Measurements from ENCODE around the gene SMARCD1.

SMARCD1 gene

DNA sequence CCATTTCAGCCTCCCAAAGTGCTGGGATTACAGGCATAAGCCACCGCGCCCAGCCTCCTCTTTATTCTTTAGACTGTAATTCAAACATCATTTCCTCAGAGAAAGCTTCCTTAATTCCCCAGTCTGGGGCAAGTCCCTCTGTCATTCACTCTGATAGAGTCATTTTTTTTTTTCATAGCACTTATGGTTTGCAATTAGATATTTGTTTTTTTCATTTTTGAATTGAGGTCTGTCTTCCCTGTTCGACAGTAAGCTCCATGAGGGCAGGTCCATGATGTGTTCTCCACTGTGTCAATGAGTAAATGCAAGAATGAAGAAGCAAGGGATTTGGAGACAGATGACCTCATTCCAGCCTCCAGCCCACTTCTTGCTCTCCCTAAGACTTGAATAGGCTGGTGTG, 15.6 kb upstream of the SMARCD1 start:
- Histone ChIP-seq H3K9ac (ENCODE audit: low read depth, low read length) (no peak overlapping the region), H3K36me3 (ENCODE audit: insufficient read depth, low read length) (no peaks in the 10 kb centered on the region), H3K4me3 (ENCODE audit: low read length) (no peak overlapping the region), H3K9me3 (replicated peaks; ENCODE audit: low read length) (no peaks in the 10 kb centered on the region), H3K4me2 (ENCODE audit: low read length) (no peak overlapping the region), H3K27me3 (ENCODE audit: control insufficient read depth, insufficient read depth, low read length) (peaks cover 2% of the 10 kb centered on the region), H3K4me1 (ENCODE audit: control insufficient read depth, insufficient read depth, low read length) (peaks cover 18% of the 10 kb centered on the region)

- no peaks in the 10 kb centered on the region for H3K27me3 ChIP-seq (ENCODE audit: control insufficient read depth, insufficient read depth, low read length)
- peaks cover 21% of the 10 kb centered on the region for H3K4me1 ChIP-seq (ENCODE audit: control insufficient read depth, insufficient read depth, low read length)
- H3K4me3 ChIP-seq (ENCODE audit: low read length) = no peak overlapping the region
- peak overlapping the region; percentile 11 for H3K9ac ChIP-seq (ENCODE audit: low read depth, low read length)
- peak overlapping the region; percentile 45 for H3K4me2 ChIP-seq (ENCODE audit: low read length)
- no peaks in the 10 kb centered on the region for H3K9me3 ChIP-seq (replicated peaks; ENCODE audit: low read length)
- H3K36me3 ChIP-seq (ENCODE audit: insufficient read depth, low read length) = no peaks in the 10 kb centered on the region
Measured at GRCh38 chr12:50070314-50071060, 14.7 kb upstream of the SMARCD1 start.

DNA sequence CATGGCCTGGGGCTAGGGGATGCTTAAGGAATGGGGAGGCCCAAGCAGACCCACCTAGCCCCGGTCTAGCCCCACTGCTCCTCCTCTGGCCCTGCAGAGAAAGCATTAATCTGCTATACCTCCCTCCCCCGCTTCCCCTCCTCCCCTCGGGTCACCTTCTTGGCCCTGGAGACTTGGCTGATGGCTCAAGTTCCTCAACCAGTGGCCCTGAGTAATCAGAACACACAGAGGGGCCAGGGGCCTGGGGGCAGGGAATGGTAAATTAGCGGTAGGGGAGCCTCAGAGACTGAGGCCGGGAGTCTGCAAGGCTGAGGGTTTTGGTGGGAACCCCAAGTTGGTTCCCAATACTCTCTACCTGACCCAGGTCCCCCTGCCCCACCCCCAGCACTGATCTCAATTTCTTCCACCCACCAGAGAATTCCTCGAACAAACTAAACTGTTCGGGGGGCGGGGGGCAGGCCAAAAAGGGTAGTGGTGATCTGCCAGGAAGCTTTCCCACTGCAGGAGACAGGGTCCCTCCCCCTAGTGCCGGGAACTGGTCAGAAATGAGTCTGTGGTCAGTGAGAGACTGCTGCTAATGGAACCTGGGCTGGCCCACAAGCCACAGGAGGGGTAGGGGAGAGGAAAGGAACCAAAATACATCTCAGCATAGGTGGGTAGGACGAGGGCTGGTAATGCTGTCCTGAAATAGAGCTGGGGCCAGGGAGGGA, 12.8 kb upstream of the SMARCD1 start:
- Histone ChIP-seq H3K36me3 (ENCODE audit: insufficient read depth, low read length) (no peaks in the 10 kb centered on the region), H3K4me1 (ENCODE audit: control insufficient read depth, insufficient read depth, low read length) (peaks cover 13% of the 10 kb centered on the region), H3K27me3 (ENCODE audit: control insufficient read depth, insufficient read depth, low read length) (no peaks in the 10 kb centered on the region), H3K4me2 (ENCODE audit: low read length) (no peak overlapping the region), H3K9me3 (replicated peaks; ENCODE audit: low read length) (no peaks in the 10 kb centered on the region), H3K4me3 (ENCODE audit: low read length) (no peak overlapping the region), H3K9ac (ENCODE audit: low read depth, low read length) (no peak overlapping the region)

GRCh38 chr12:50073206-50073605, 11.9 kb upstream of the SMARCD1 start:
- Histone ChIP-seq H3K4me1 (ENCODE audit: control insufficient read depth, insufficient read depth, low read length) (peaks cover 13% of the 10 kb centered on the region), H3K9me3 (replicated peaks; ENCODE audit: low read length) (no peaks in the 10 kb centered on the region), H3K4me2 (ENCODE audit: low read length) (no peak overlapping the region), H3K27me3 (ENCODE audit: control insufficient read depth, insufficient read depth, low read length) (no peaks in the 10 kb centered on the region), H3K9ac (ENCODE audit: low read depth, low read length) (no peak overlapping the region), H3K4me3 (ENCODE audit: low read length) (no peak overlapping the region), H3K36me3 (ENCODE audit: insufficient read depth, low read length) (no peaks in the 10 kb centered on the region)

DNA sequence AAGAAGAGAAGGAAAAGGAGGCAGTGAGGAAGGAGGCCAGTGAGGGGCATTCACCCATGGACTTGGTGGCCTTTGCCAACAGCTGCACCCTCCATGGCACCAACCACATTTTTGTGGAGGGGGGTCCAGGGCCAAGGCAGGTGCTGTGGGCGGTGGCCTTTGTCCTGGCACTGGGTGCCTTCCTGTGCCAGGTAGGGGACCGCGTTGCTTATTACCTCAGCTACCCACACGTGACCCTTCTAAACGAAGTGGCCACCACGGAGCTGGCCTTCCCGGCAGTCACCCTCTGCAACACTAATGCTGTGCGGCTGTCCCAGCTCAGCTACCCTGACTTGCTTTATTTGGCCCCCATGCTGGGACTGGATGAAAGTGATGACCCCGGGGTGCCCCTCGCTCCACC, 11.4 kb upstream of the SMARCD1 start:
- Histone ChIP-seq H3K4me2 (ENCODE audit: low read length) (no peak overlapping the region), H3K27me3 (ENCODE audit: control insufficient read depth, insufficient read depth, low read length) (no peaks in the 10 kb centered on the region), H3K4me3 (ENCODE audit: low read length) (no peak overlapping the region), H3K9me3 (replicated peaks; ENCODE audit: low read length) (no peaks in the 10 kb centered on the region), H3K36me3 (ENCODE audit: insufficient read depth, low read length) (no peaks in the 10 kb centered on the region), H3K4me1 (ENCODE audit: control insufficient read depth, insufficient read depth, low read length) (peaks cover 13% of the 10 kb centered on the region), H3K9ac (ENCODE audit: low read depth, low read length) (no peak overlapping the region)

- Histone ChIP-seq H3K4me3 (ENCODE audit: low read length) (no peak overlapping the region), H3K36me3 (ENCODE audit: insufficient read depth, low read length) (no peaks in the 10 kb centered on the region), H3K27me3 (ENCODE audit: control insufficient read depth, insufficient read depth, low read length) (no peaks in the 10 kb centered on the region), H3K4me2 (ENCODE audit: low read length) (no peak overlapping the region), H3K9me3 (replicated peaks; ENCODE audit: low read length) (no peaks in the 10 kb centered on the region), H3K4me1 (ENCODE audit: control insufficient read depth, insufficient read depth, low read length) (peaks cover 13% of the 10 kb centered on the region), H3K9ac (ENCODE audit: low read depth, low read length) (no peak overlapping the region)
Measured at GRCh38 chr12:50074936-50075807, 10.0 kb upstream of the SMARCD1 start.

- peaks cover 8% of the 10 kb centered on the region for H3K4me1 ChIP-seq (ENCODE audit: control insufficient read depth, insufficient read depth, low read length)
- H3K36me3 ChIP-seq (ENCODE audit: insufficient read depth, low read length) = no peaks in the 10 kb centered on the region
- no peak overlapping the region for H3K4me2 ChIP-seq (ENCODE audit: low read length)
- no peaks in the 10 kb centered on the region for H3K27me3 ChIP-seq (ENCODE audit: control insufficient read depth, insufficient read depth, low read length)
- no peaks in the 10 kb centered on the region for H3K9me3 ChIP-seq (replicated peaks; ENCODE audit: low read length)
- no peak overlapping the region for H3K4me3 ChIP-seq (ENCODE audit: low read length)
- H3K9ac ChIP-seq (ENCODE audit: low read depth, low read length) = no peak overlapping the region
Measured at GRCh38 chr12:50075808-50076170, 9.4 kb upstream of the SMARCD1 start.

- no peak overlapping the region for H3K9ac ChIP-seq (ENCODE audit: low read depth, low read length)
- no peaks in the 10 kb centered on the region for H3K27me3 ChIP-seq (ENCODE audit: control insufficient read depth, insufficient read depth, low read length)
- H3K4me2 ChIP-seq (ENCODE audit: low read length) = no peak overlapping the region
- no peaks in the 10 kb centered on the region for H3K36me3 ChIP-seq (ENCODE audit: insufficient read depth, low read length)
- H3K4me1 ChIP-seq (ENCODE audit: control insufficient read depth, insufficient read depth, low read length) = peaks cover 5% of the 10 kb centered on the region
- no peaks in the 10 kb centered on the region for H3K9me3 ChIP-seq (replicated peaks; ENCODE audit: low read length)
- no peak overlapping the region for H3K4me3 ChIP-seq (ENCODE audit: low read length)
Measured at GRCh38 chr12:50077099-50077498, 8.0 kb upstream of the SMARCD1 start.

DNA sequence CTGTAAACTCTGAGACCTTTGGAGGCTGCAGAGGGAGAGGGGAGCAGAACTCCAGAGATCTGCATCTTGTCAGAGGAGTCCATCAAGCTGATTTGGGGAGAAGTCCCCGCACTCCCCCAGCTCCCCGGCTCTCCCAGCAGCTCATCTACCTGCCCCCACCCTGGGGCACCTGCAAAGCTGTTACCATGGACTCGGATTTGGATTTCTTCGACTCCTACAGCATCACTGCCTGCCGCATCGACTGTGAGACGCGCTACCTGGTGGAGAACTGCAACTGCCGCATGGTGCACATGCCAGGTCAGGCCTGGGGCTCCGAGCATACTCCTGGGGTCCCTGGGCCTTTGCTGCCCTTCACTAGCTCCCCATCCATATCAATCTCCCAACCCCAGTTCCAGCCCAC, 6.9 kb upstream of the SMARCD1 start:
- Histone ChIP-seq H3K4me1 (ENCODE audit: control insufficient read depth, insufficient read depth, low read length) (peaks cover 5% of the 10 kb centered on the region), H3K4me2 (ENCODE audit: low read length) (no peak overlapping the region)

DNA sequence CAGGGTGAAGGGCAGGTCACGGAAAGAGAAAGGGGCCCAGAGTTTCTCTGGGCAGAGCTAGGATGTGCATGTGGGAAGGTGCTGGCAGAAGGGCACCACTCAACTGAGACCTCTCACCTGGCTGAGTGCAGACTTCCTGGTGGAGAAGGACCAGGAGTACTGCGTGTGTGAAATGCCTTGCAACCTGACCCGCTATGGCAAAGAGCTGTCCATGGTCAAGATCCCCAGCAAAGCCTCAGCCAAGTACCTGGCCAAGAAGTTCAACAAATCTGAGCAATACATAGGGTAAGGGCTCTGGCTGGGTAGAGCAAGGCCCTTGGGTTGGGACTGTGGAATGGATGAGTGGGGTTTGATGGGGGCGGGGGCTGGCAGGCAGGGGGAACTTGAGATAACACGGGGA, 5.4 kb upstream of the SMARCD1 start:
- Histone ChIP-seq H3K4me2 (ENCODE audit: low read length) (no peak overlapping the region), H3K36me3 (ENCODE audit: insufficient read depth, low read length) (no peaks in the 10 kb centered on the region), H3K4me1 (ENCODE audit: control insufficient read depth, insufficient read depth, low read length) (peaks cover 5% of the 10 kb centered on the region), H3K4me3 (ENCODE audit: low read length) (no peak overlapping the region), H3K27me3 (ENCODE audit: control insufficient read depth, insufficient read depth, low read length) (no peaks in the 10 kb centered on the region), H3K9me3 (replicated peaks; ENCODE audit: low read length) (no peaks in the 10 kb centered on the region), H3K9ac (ENCODE audit: low read depth, low read length) (no peak overlapping the region)

More for the DNA sequence above, 6.9 kb upstream of the SMARCD1 start:
- Histone ChIP-seq H3K36me3 (ENCODE audit: insufficient read depth, low read length) (no peaks in the 10 kb centered on the region), H3K4me3 (ENCODE audit: low read length) (no peak overlapping the region), H3K27me3 (ENCODE audit: control insufficient read depth, insufficient read depth, low read length) (no peaks in the 10 kb centered on the region), H3K9me3 (replicated peaks; ENCODE audit: low read length) (no peaks in the 10 kb centered on the region), H3K9ac (ENCODE audit: low read depth, low read length) (no peak overlapping the region)

DNA sequence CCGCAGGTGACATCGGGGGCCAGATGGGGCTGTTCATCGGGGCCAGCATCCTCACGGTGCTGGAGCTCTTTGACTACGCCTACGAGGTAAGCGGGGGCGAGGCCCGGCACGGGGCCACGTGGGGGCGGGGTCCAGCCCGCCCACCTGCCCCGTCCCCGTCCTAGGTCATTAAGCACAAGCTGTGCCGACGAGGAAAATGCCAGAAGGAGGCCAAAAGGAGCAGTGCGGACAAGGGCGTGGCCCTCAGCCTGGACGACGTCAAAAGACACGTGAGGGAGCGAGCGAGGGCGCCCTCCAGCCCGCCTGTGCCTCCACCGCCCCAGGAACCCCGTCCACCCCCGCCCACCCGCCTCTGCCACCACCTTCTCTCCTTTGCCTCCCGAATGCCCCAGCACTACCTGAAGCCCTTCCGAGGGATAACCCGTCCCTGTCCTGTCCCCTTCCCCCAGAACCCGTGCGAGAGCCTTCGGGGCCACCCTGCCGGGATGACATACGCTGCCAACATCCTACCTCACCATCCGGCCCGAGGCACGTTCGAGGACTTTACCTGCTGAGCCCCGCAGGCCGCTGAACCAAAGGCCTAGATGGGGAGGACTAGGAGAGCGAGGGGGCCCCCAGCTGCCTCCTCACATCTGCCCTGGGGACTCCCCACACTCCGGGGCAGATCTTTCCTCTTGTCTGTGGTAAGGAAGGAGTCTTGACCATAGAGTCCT, 3.9 kb upstream of the SMARCD1 start:
- no peak overlapping the region for H3K4me2 ChIP-seq (ENCODE audit: low read length)
- H3K36me3 ChIP-seq (ENCODE audit: insufficient read depth, low read length) = no peaks in the 10 kb centered on the region
- H3K9me3 ChIP-seq (replicated peaks; ENCODE audit: low read length) = no peaks in the 10 kb centered on the region
- H3K4me1 ChIP-seq (ENCODE audit: control insufficient read depth, insufficient read depth, low read length) = peaks cover 4% of the 10 kb centered on the region
- no peak overlapping the region for H3K4me3 ChIP-seq (ENCODE audit: low read length)
- H3K27me3 ChIP-seq (ENCODE audit: control insufficient read depth, insufficient read depth, low read length) = no peaks in the 10 kb centered on the region
- no peak overlapping the region for H3K9ac ChIP-seq (ENCODE audit: low read depth, low read length)

Measured in skeletal muscle satellite cell (primary cell).